OCI-LY7 (cell line): ENCODE measurements around the gene CHD9. TPM values are rescaled to one million over a fixed set of nuclear protein-coding genes. Genes with fewer than 3 reads are reported as not detected.

Experiments used
- BruUV-seq: library from RNA; stranded (reverse); fragments of 400-500 nt; replicated peaks from 2 replicates; lab custom pipeline; 2021; lab: Mats Ljungman, UMichigan
- CTCF ChIA-PET: fragments of 300-600 bp; sonication (Branson Sonifier 250); formaldehyde crosslinking; loops from one replicate; lab custom pipeline; 2022; ENCODE audit warnings: antibody characterized with exemption; ENCODE audit not compliant: unreplicated experiment; lab: Charles Lee
- POLR2A ChIA-PET: fragments of 300-600 bp; sonication (Branson Sonifier 250); formaldehyde crosslinking; loops from one replicate; lab custom pipeline; 2022; ENCODE audit warnings: antibody characterized with exemption; lab: Charles Lee
- DNase-seq: peaks from one replicate; pipeline ENCODE4 v3.0.0-alpha.2; 2015; ENCODE audit warnings: low spot score
- H2AFZ ChIP-seq: fragments of 200-600 bp; sonication (generic), shearing (Covaris generic); 2 replicates; pipeline ENCODE4 v1.6.1; 2014; ENCODE audit warnings: mild to moderate bottlenecking, antibody characterized with exemption, low read length, moderate library complexity
- H3K27ac ChIP-seq: fragments of 200-600 bp; sonication (generic); 2 replicates; pipeline ENCODE4 v1.5.1; 2014; ENCODE audit warnings: mixed run types, low read depth, mild to moderate bottlenecking, moderate library complexity, low read length, inconsistent platforms; ENCODE audit not compliant: poor library complexity, severe bottlenecking
- H3K36me3 ChIP-seq: fragments of 200-600 bp; sonication (generic); 2 replicates; pipeline ENCODE4 v1.6.1; 2014; ENCODE audit warnings: mild to moderate bottlenecking, antibody characterized with exemption, low read length, moderate library complexity, mixed read lengths; ENCODE audit not compliant: insufficient read depth
- H3K4me1 ChIP-seq: fragments of 200-600 bp; sonication (generic); 2 replicates; pipeline ENCODE4 v1.5.1; 2014; ENCODE audit warnings: mild to moderate bottlenecking, low read length; ENCODE audit not compliant: insufficient read depth, poor library complexity, severe bottlenecking
- H3K4me2 ChIP-seq: fragments of 200-600 bp; sonication (generic); 2 replicates; pipeline ENCODE4 v1.6.1; 2014; ENCODE audit warnings: mild to moderate bottlenecking, low read length
- H3K4me3 ChIP-seq: fragments of 200-600 bp; sonication (generic); 2 replicates; pipeline ENCODE4 v1.5.1; 2014; ENCODE audit warnings: mild to moderate bottlenecking, low read depth, low read length; ENCODE audit not compliant: poor library complexity, severe bottlenecking
- H3K79me2 ChIP-seq: fragments of 200-600 bp; sonication (generic); 2 replicates; pipeline ENCODE4 v1.6.1; 2016; ENCODE audit warnings: low read depth, mild to moderate bottlenecking, low read length, moderate library complexity, mixed read lengths; ENCODE audit not compliant: insufficient read depth
- H3K9me2 ChIP-seq: fragments of 200-600 bp; sonication (generic); 2 replicates; pipeline ENCODE4 v1.6.1; 2016; ENCODE audit warnings: mild to moderate bottlenecking, low read length, mixed read lengths; ENCODE audit not compliant: insufficient read depth
- H3K9me3 ChIP-seq: fragments of 200-600 bp; sonication (generic); 2 replicates; pipeline ENCODE4 v1.6.1; 2014; ENCODE audit warnings: mild to moderate bottlenecking, mixed run types, low read length, mixed read lengths
- H4K20me1 ChIP-seq: fragments of 200-600 bp; sonication (generic); 2 replicates; pipeline ENCODE4 v1.6.1; 2014; ENCODE audit warnings: mild to moderate bottlenecking, antibody characterized with exemption, low read length, moderate library complexity, mixed read lengths; ENCODE audit not compliant: insufficient read depth
- CTCF ChIP-seq: fragments of 200-600 bp; sonication (generic); conservative IDR thresholded peaks from 2 replicates; pipeline ENCODE4 v1.5.1; 2014; ENCODE audit warnings: mild to moderate bottlenecking, antibody characterized with exemption, low read length, moderate library complexity, mixed read lengths
- EZH2phosphoT487 ChIP-seq: fragments of 200-600 bp; sonication (generic); IDR thresholded peaks from 2 replicates; pipeline ENCODE4 v1.6.1; 2018; ENCODE audit warnings: low read depth, borderline replicate concordance, mild to moderate bottlenecking, mixed run types, antibody characterized with exemption, low read length, moderate library complexity, mixed read lengths
- intact Hi-C: fragments of 100-400 bp; cut with micrococcal nuclease; formaldehyde crosslinking; loops from one replicate; pipeline ENCODE4 v1.10.0; 2022; ENCODE audit not compliant: unreplicated experiment
- total RNA-seq, 2 experiments: library from RNA; depleted of rRNA in 1 of 2; stranded (reverse); fragments of >200 nt in 1 of 2; shearing (Covaris generic) in 1 of 2; gene quantifications; 2 replicates each; pipeline ENCODE4 v1.2.3, GENCODE V29; 2014 to 2022

Gene CHD9
- total RNA-seq, 2 experiments from 2014 or later, result 52.6 to 85.9 TPM

GRCh38 chr16:53084141-53084541, 29.4 kb downstream of the CHD9 start:
- ChIA-PET CTCF (no interaction called here), POLR2A (interaction anchor here (0.6 to 1.9 kb wide), 5 partner anchors 10 to 1040 kb away, joined by 3 to 10 read pairs (median 5); no protein-coding TSS in a partner anchor)
- no peak for TF ChIP-seq EZH2phosphoT487
- TF ChIP-seq CTCF, result no peak
- peaks cover 32% of the 10 kb centered on the region for H3K4me1 ChIP-seq
- intact Hi-C loops, result no loop called here
- no peak overlapping the region for H3K4me2 ChIP-seq
- H3K4me3 ChIP-seq, result no peak overlapping the region
- no peak for DNase-seq
- no peaks in the 10 kb centered on the region for H3K9me2 ChIP-seq
- H3K9me3 ChIP-seq, result no peaks in the 10 kb centered on the region
- BruUV-seq, result no TSS peak
- peaks cover 23% of the 10 kb centered on the region for H3K79me2 ChIP-seq
- no peak overlapping the region for H2AFZ ChIP-seq
- peaks cover 31% of the 10 kb centered on the region for H3K36me3 ChIP-seq
- H3K27ac ChIP-seq, result no peak overlapping the region
- no peaks in the 10 kb centered on the region for H4K20me1 ChIP-seq

GRCh38 chr16:53084746-53085334, 30.0 kb downstream of the CHD9 start:
- Histone ChIP-seq H3K9me2 (no peaks in the 10 kb centered on the region), H3K27ac (no peak overlapping the region), H3K36me3 (peaks cover 27% of the 10 kb centered on the region), H4K20me1 (no peaks in the 10 kb centered on the region), H2AFZ (no peak overlapping the region), H3K79me2 (peaks cover 21% of the 10 kb centered on the region), H3K9me3 (no peaks in the 10 kb centered on the region), H3K4me3 (no peak overlapping the region), H3K4me1 (peaks cover 37% of the 10 kb centered on the region), H3K4me2 (no peak overlapping the region)
- TF ChIP-seq EZH2phosphoT487 (no peak), CTCF (no peak)
- POLR2A ChIA-PET, result interaction anchor here (1.0 kb wide), 1 partner anchor 12 kb away, joined by 3 read pairs; no protein-coding TSS in a partner anchor
- no TSS peak for BruUV-seq
- CTCF ChIA-PET, result no interaction called here
- intact Hi-C loops, result no loop called here
- DNase-seq, result no peak

DNA sequence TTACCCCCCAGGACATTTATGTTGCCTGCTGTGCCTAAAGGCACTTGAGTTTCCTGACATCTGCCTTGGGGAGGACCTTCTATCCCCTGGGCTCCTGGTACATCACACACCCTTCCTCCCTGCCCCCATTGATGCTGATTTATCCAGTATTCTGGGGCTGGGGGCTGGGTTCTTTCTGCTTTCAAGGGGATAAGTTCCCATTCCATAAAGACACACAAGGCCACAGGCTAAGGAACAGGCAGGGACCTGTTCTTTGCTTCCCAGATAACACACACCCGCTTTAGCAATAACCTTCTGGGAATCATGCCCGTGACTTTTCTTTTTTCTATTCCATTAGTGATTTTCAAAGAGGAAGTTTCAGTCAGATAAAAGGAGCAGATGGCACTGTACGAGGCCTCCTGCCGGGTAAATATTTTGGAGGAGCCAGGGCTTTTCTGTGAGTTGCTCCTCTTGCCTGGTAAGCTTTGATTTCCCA, 30.6 kb downstream of the CHD9 start:
- TF ChIP-seq CTCF, result no peak
- TF ChIP-seq EZH2phosphoT487, result no peak
- no peak overlapping the region for H3K4me2 ChIP-seq
- H3K4me1 ChIP-seq, result peaks cover 39% of the 10 kb centered on the region
- H3K9me3 ChIP-seq, result no peaks in the 10 kb centered on the region
- ChIA-PET CTCF (no interaction called here), POLR2A (interaction anchor here (1.0 kb wide), 2 partner anchors 10 to 13 kb away, joined by 3 to 5 read pairs; no protein-coding TSS in a partner anchor)
- H4K20me1 ChIP-seq, result no peaks in the 10 kb centered on the region
- peaks cover 27% of the 10 kb centered on the region for H3K36me3 ChIP-seq
- no peak overlapping the region for H3K4me3 ChIP-seq
- peaks cover 21% of the 10 kb centered on the region for H3K79me2 ChIP-seq
- no peaks in the 10 kb centered on the region for H3K9me2 ChIP-seq
- BruUV-seq, result no TSS peak
- DNase-seq, result no peak
- intact Hi-C loops, result no loop called here
- no peak overlapping the region for H2AFZ ChIP-seq
- H3K27ac ChIP-seq, result no peak overlapping the region
